Measurements from ENCODE around the gene TRIO. TPM values are rescaled to one million over a fixed set of nuclear protein-coding genes. Genes with fewer than 3 reads are reported as not detected.

The TRIO gene
- total RNA-seq, 1 experiment from 2014 or later = 68.4 TPM

GRCh38 chr5:14414656-14415023 lies 271.5 kb downstream of the TRIO start:
- CTCF ChIA-PET = interaction anchor here (1.0 kb wide), 1 partner anchor 234 kb away, joined by 3 read pairs; no protein-coding TSS in a partner anchor
- no peak overlapping the region for H3K9ac ChIP-seq (ENCODE audit: low read length)
- RAD21 ChIA-PET (ENCODE audit: low non-redundant PET in 1 of 2, low total read pairs in 2 of 2, uncharacterized antibody in 2 of 2, unreplicated experiment in 2 of 2) = no interaction called here
- TF ChIP-seq ZFX (IDR thresholded peaks at IDR 0.05) (no peak), CBX3 (IDR thresholded peaks at IDR 0.05; ENCODE audit: low read depth) (no peak), SP1 (IDR thresholded peaks at IDR 0.05; ENCODE audit: low read depth) (no peak), POLR2A (IDR thresholded peaks at IDR 0.05; ENCODE audit: borderline replicate concordance, extremely low read depth, insufficient read depth, insufficient read length) (no peak), SRF (IDR thresholded peaks at IDR 0.05; ENCODE audit: low read depth) (no peak), FOSL1 (IDR thresholded peaks at IDR 0.05; ENCODE audit: low read depth) (no peak), EGR1 (IDR thresholded peaks at IDR 0.05; ENCODE audit: low read depth) (no peak), YY1 (IDR thresholded peaks at IDR 0.05; ENCODE audit: extremely low read depth, insufficient replicate concordance, low read depth, low read length) (no peak), POLR2AphosphoS5 (IDR thresholded peaks at IDR 0.05; ENCODE audit: low read depth, low read length) (no peak), RAD21 (IDR thresholded peaks at IDR 0.05; ENCODE audit: low read depth) (no peak), TCF7L2 (IDR thresholded peaks at IDR 0.05; ENCODE audit: borderline replicate concordance, extremely low read depth, insufficient read depth, insufficient read length) (no peak)
- TF ChIP-seq, protein P1, sequence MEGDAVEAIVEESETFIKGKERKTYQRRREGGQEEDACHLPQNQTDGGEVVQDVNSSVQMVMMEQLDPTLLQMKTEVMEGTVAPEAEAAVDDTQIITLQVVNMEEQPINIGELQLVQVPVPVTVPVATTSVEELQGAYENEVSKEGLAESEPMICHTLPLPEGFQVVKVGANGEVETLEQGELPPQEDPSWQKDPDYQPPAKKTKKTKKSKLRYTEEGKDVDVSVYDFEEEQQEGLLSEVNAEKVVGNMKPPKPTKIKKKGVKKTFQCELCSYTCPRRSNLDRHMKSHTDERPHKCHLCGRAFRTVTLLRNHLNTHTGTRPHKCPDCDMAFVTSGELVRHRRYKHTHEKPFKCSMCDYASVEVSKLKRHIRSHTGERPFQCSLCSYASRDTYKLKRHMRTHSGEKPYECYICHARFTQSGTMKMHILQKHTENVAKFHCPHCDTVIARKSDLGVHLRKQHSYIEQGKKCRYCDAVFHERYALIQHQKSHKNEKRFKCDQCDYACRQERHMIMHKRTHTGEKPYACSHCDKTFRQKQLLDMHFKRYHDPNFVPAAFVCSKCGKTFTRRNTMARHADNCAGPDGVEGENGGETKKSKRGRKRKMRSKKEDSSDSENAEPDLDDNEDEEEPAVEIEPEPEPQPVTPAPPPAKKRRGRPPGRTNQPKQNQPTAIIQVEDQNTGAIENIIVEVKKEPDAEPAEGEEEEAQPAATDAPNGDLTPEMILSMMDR (IDR thresholded peaks at IDR 0.05 in 2 of 3, conservative IDR thresholded peaks at IDR 0.05 in 1 of 3; ENCODE audit: borderline replicate concordance in 1 of 3, insufficient read depth in 1 of 3, low read depth in 2 of 3, low read length in 2 of 3) = no peak
- TF ChIP-seq, protein P2, sequence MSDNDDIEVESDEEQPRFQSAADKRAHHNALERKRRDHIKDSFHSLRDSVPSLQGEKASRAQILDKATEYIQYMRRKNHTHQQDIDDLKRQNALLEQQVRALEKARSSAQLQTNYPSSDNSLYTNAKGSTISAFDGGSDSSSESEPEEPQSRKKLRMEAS (IDR thresholded peaks at IDR 0.05) = no peak
- H2AFZ ChIP-seq (ENCODE audit: low read depth, low read length, poor library complexity, severe bottlenecking) = no peak overlapping the region
- H3K27me3 ChIP-seq (ENCODE audit: insufficient read depth, low read length) = no peaks in the 10 kb centered on the region
- no peaks in the 10 kb centered on the region for H3K9me2 ChIP-seq (ENCODE audit: insufficient read depth)
- peaks cover 2 to 16% of the 10 kb centered on the region in 2 experiments; a peak in 3 of 4 replicates for H3K36me3 ChIP-seq (ENCODE audit: control insufficient read depth in 1 of 2, insufficient read depth in 2 of 2, low read length in 2 of 2)
- H3K4me1 ChIP-seq (ENCODE audit: control insufficient read depth in 1 of 2, insufficient read depth in 2 of 2, low read length in 2 of 2) = no peaks in the 10 kb centered on the region
- H3K27ac ChIP-seq (ENCODE audit: low read depth, low read length) = no peak overlapping the region
- H3K79me2 ChIP-seq (ENCODE audit: insufficient read depth, low read length) = no peaks in the 10 kb centered on the region
- H4K20me1 ChIP-seq (ENCODE audit: insufficient read depth) = no peaks in the 10 kb centered on the region
- H3K4me3 ChIP-seq (replicated peaks in 1 of 2; ENCODE audit: low read depth in 1 of 2, low read length in 2 of 2) = no peak overlapping the region
- POLR2A ChIA-PET = no interaction called here
- no peaks in the 10 kb centered on the region for H3K9me3 ChIP-seq (ENCODE audit: control insufficient read depth in 1 of 2, insufficient read depth in 1 of 2, low read depth in 1 of 2, low read length in 2 of 2)
- H3K4me2 ChIP-seq (ENCODE audit: low read length) = no peak overlapping the region
- intact Hi-C loops (cut with micrococcal nuclease) = no loop called here
- DNase-seq (ENCODE audit: low read depth, low spot score) = no peak
- BruUV-seq (replicated peaks) = no TSS peak
- ATAC-seq = no peak

Measured in HCT116 (cell line).